Keratinocyte (primary cell): ENCODE results near the gene RAP1GAP2. TPM values are rescaled to one million over a fixed set of nuclear protein-coding genes. Genes with fewer than 3 reads are reported as not detected.
A peak's percentile ranks its signal among the peaks of the same experiment; 100 is the strongest.

Experiments
- DNase-seq: peaks from one replicate; pipeline ENCODE4 v3.0.0-alpha.2; 2011; ENCODE audit warnings: low read depth, missing footprints, low spot score
- FAIRE-seq: peaks from 2 replicates; lab custom pipeline; 2011; peaks lifted over from hg19 to GRCh38; lab: Jason Lieb, UNC
- H2AFZ ChIP-seq: 2 replicates; pipeline ENCODE4 v1.6.0; 2012; ENCODE audit warnings: low read length, control low read depth, inconsistent platforms; ENCODE audit not compliant: control insufficient read depth
- H3K27ac ChIP-seq: 2 replicates; pipeline ENCODE4 v1.5.1; 2011; ENCODE audit warnings: low read length; ENCODE audit not compliant: control insufficient read depth, insufficient read depth
- H3K27me3 ChIP-seq: 3 replicates; pipeline ENCODE4 v1.6.0; 2011; ENCODE audit warnings: low read length; ENCODE audit not compliant: control insufficient read depth, insufficient read depth; ENCODE audit errors: extremely low read depth
- H3K36me3 ChIP-seq, 2 experiments: 2 replicates in 1 of 2; 3 replicates in 1 of 2; pipeline ENCODE4 v1.5.1; 2011; ENCODE audit warnings: low read length in 2 of 2, mild to moderate bottlenecking in 1 of 2; ENCODE audit not compliant: control insufficient read depth in 2 of 2, insufficient read depth in 2 of 2; ENCODE audit errors: extremely low read depth in 1 of 2
- H3K4me1 ChIP-seq: 3 replicates; pipeline ENCODE4 v1.5.1; 2011; ENCODE audit warnings: low read length; ENCODE audit not compliant: control insufficient read depth, insufficient read depth; ENCODE audit errors: extremely low read depth
- H3K4me2 ChIP-seq: 3 replicates; pipeline ENCODE4 v1.6.0; 2011; ENCODE audit warnings: low read depth, low read length; ENCODE audit not compliant: control insufficient read depth, insufficient read depth; ENCODE audit errors: extremely low read depth
- H3K4me3 ChIP-seq, 3 experiments: fragments of 200-600 bp in 1 of 3; sonication (generic) in 1 of 3; 2 replicates in 2 of 3; 3 replicates in 1 of 3; pipeline ENCODE4 v1.5.1; 2011 to 2016; ENCODE audit warnings: low read length in 3 of 3, mild to moderate bottlenecking in 3 of 3, control low read depth in 2 of 3, inconsistent platforms in 1 of 3, low read depth in 1 of 3, mixed read lengths in 1 of 3, mixed run types in 1 of 3, moderate library complexity in 1 of 3; ENCODE audit not compliant: control insufficient read depth in 2 of 3, insufficient read depth in 2 of 3; ENCODE audit errors: extremely low read depth in 1 of 3
- H3K79me2 ChIP-seq: 2 replicates; pipeline ENCODE4 v1.6.0; 2012; ENCODE audit warnings: low read length; ENCODE audit not compliant: control insufficient read depth, insufficient read depth
- H3K9ac ChIP-seq: 3 replicates; pipeline ENCODE4 v1.6.0; 2011; ENCODE audit warnings: low read length; ENCODE audit not compliant: control insufficient read depth, insufficient read depth; ENCODE audit errors: extremely low read depth
- H3K9me1 ChIP-seq: 3 replicates; pipeline ENCODE4 v1.6.0; 2011; ENCODE audit warnings: low read length; ENCODE audit not compliant: control insufficient read depth, insufficient read depth; ENCODE audit errors: extremely low read depth
- H3K9me3 ChIP-seq: 2 replicates; pipeline ENCODE4 v1.5.1; 2012; ENCODE audit warnings: low read depth, low read length; ENCODE audit not compliant: control insufficient read depth
- H4K20me1 ChIP-seq: 3 replicates; pipeline ENCODE4 v1.6.0; 2011; ENCODE audit warnings: low read length; ENCODE audit not compliant: control insufficient read depth, insufficient read depth; ENCODE audit errors: extremely low read depth
- EZH2 ChIP-seq: IDR thresholded peaks from one replicate; pipeline ENCODE4 v1.6.1; 2012; ENCODE audit warnings: inconsistent platforms, mild to moderate bottlenecking, low read length, moderate library complexity
- dilution Hi-C: fragments of 300-500 bp; cut with MboI; formaldehyde crosslinking; loops from one replicate; pipeline ENCODE4 v1.7.0; 2020; ENCODE audit warnings: low sequenced_read_pairs; ENCODE audit not compliant: extremely low pct_ligation_motif_present
- polyA plus RNA-seq, 5 experiments: library from polyadenylated mRNA; depleted of rRNA in 3 of 5; stranded (reverse) in 3 of 5; stranded (forward) in 1 of 5; unstranded in 1 of 5; fragments of >200 nt; gene quantifications; 1 replicate in 1 of 5; 2 replicates in 3 of 5; 3 replicates in 1 of 5; pipeline versions ENCODE4 v1.2.1 to v1.2.3, GENCODE V29; 2011 to 2012; ENCODE audit warnings: missing spikeins in 2 of 5, low read depth in 1 of 5, low replicate concordance in 1 of 5
- TF ChIP-seq, protein P1 (sequence below), 3 experiments: IDR thresholded peaks in 1 of 3; conservative IDR thresholded peaks in 1 of 3; optimal IDR thresholded peaks in 1 of 3; 2 replicates in 2 of 3; 3 replicates in 1 of 3; pipeline versions ENCODE3 to v1.5.1; 2011; ENCODE audit warnings: low read length in 3 of 3, mild to moderate bottlenecking in 3 of 3, moderate library complexity in 2 of 3, control low read depth in 1 of 3, inconsistent platforms in 1 of 3; ENCODE audit not compliant: insufficient read depth in 2 of 3; ENCODE audit errors: extremely low read depth in 1 of 3

RAP1GAP2 gene
- polyA plus RNA-seq, 1 donor (not counting 4 experiments of a cell fraction or from before 2014, with no cell fraction given) = 13.6 TPM

GRCh38 chr17:2841606-2842005, 45.4 kb downstream of the RAP1GAP2 start:
- no peaks in the 10 kb centered on the region for H3K79me2 ChIP-seq
- no peaks in the 10 kb centered on the region for H4K20me1 ChIP-seq
- DNase-seq = no peak
- no peak overlapping the region for H3K4me2 ChIP-seq
- no peak overlapping the region for H3K27ac ChIP-seq
- TF ChIP-seq EZH2 = no peak
- TF ChIP-seq, protein P1, sequence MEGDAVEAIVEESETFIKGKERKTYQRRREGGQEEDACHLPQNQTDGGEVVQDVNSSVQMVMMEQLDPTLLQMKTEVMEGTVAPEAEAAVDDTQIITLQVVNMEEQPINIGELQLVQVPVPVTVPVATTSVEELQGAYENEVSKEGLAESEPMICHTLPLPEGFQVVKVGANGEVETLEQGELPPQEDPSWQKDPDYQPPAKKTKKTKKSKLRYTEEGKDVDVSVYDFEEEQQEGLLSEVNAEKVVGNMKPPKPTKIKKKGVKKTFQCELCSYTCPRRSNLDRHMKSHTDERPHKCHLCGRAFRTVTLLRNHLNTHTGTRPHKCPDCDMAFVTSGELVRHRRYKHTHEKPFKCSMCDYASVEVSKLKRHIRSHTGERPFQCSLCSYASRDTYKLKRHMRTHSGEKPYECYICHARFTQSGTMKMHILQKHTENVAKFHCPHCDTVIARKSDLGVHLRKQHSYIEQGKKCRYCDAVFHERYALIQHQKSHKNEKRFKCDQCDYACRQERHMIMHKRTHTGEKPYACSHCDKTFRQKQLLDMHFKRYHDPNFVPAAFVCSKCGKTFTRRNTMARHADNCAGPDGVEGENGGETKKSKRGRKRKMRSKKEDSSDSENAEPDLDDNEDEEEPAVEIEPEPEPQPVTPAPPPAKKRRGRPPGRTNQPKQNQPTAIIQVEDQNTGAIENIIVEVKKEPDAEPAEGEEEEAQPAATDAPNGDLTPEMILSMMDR (optimal IDR thresholded peaks at IDR 0.05 in 1 of 3, IDR thresholded peaks at IDR 0.05 in 1 of 3, conservative IDR thresholded peaks at IDR 0.05 in 1 of 3; ENCODE audit: extremely low read depth in 1 of 3, insufficient read depth in 2 of 3, low read length in 3 of 3) = no peak
- no peaks in the 10 kb centered on the region for H3K4me1 ChIP-seq
- H3K9me1 ChIP-seq = no peaks in the 10 kb centered on the region
- peak overlapping the region; percentile 1 for H2AFZ ChIP-seq
- H3K36me3 ChIP-seq = no peaks in the 10 kb centered on the region
- dilution Hi-C loops = no loop called here
- H3K9ac ChIP-seq = no peak overlapping the region
- H3K27me3 ChIP-seq = no peaks in the 10 kb centered on the region
- no peak overlapping the region for H3K4me3 ChIP-seq
- no peak for FAIRE-seq
- H3K9me3 ChIP-seq = no peaks in the 10 kb centered on the region

- FAIRE-seq = no peak
- Histone ChIP-seq H2AFZ (no peak overlapping the region), H3K9ac (no peak overlapping the region), H3K27me3 (no peaks in the 10 kb centered on the region), H3K4me2 (no peak overlapping the region), H3K9me3 (no peaks in the 10 kb centered on the region), H3K4me1 (no peaks in the 10 kb centered on the region), H4K20me1 (no peaks in the 10 kb centered on the region), H3K4me3 (no peak overlapping the region), H3K36me3 (no peaks in the 10 kb centered on the region), H3K9me1 (no peaks in the 10 kb centered on the region), H3K27ac (no peak overlapping the region), H3K79me2 (no peaks in the 10 kb centered on the region)
- dilution Hi-C loops = no loop called here
- DNase-seq = no peak
- TF ChIP-seq, protein P1 (optimal IDR thresholded peaks at IDR 0.05 in 1 of 3, IDR thresholded peaks at IDR 0.05 in 1 of 3, conservative IDR thresholded peaks at IDR 0.05 in 1 of 3; ENCODE audit: extremely low read depth in 1 of 3, insufficient read depth in 2 of 3, low read length in 3 of 3) = no peak
- TF ChIP-seq EZH2 = no peak
Observed at GRCh38 chr17:2842464-2842863, 46.2 kb downstream of the RAP1GAP2 start.
